Neutrophil (primary cell): Measurements from ENCODE around the gene PLN.

Source experiments
- H3K27ac ChIP-seq: fragments of 200-600 bp; sonication (generic); 2 replicates; pipeline ENCODE4 v1.5.1; 2016; ENCODE audit warnings: mild to moderate bottlenecking, moderate library complexity
- H3K27me3 ChIP-seq: fragments of 200-600 bp; sonication (generic); 2 replicates; pipeline ENCODE4 v1.6.0; 2016; ENCODE audit warnings: mild to moderate bottlenecking
- H3K36me3 ChIP-seq: fragments of 200-600 bp; sonication (generic); 2 replicates; pipeline ENCODE4 v1.5.1; 2017
- H3K4me1 ChIP-seq, 2 experiments: fragments of 200-600 bp in 1 of 2; sonication (generic) in 1 of 2; 1 replicate in 1 of 2; 2 replicates in 1 of 2; pipeline versions ENCODE4 v1.5.1 to v1.6.1; 2013 to 2016; ENCODE audit warnings: low read depth in 1 of 2, low read length in 1 of 2, mild to moderate bottlenecking in 1 of 2, moderate library complexity in 1 of 2; ENCODE audit not compliant: control insufficient read depth in 1 of 2, insufficient read depth in 1 of 2
- H3K4me3 ChIP-seq, 2 experiments: fragments of 200-600 bp in 1 of 2; sonication (generic) in 1 of 2; 1 replicate in 1 of 2; 2 replicates in 1 of 2; pipeline ENCODE4 v1.5.1; 2013 to 2016; ENCODE audit warnings: low read depth in 1 of 2, low read length in 1 of 2, mild to moderate bottlenecking in 1 of 2, moderate library complexity in 1 of 2
- H3K9me3 ChIP-seq: fragments of 200-600 bp; sonication (generic); 2 replicates; pipeline ENCODE4 v1.5.1; 2016
- TF ChIP-seq, protein P1 (sequence below): fragments of 200-600 bp; sonication (generic); IDR thresholded peaks from 2 replicates; pipeline ENCODE4 v1.5.1; 2016; ENCODE audit warnings: antibody characterized with exemption

Gene PLN

GRCh38 chr6:118606268-118606667 lies 58.2 kb downstream of the PLN start:
- H3K36me3 ChIP-seq: no peaks in the 10 kb centered on the region
- H3K27me3 ChIP-seq: no peaks in the 10 kb centered on the region
- H3K4me3 ChIP-seq: no peak overlapping the region
- TF ChIP-seq, protein P1, sequence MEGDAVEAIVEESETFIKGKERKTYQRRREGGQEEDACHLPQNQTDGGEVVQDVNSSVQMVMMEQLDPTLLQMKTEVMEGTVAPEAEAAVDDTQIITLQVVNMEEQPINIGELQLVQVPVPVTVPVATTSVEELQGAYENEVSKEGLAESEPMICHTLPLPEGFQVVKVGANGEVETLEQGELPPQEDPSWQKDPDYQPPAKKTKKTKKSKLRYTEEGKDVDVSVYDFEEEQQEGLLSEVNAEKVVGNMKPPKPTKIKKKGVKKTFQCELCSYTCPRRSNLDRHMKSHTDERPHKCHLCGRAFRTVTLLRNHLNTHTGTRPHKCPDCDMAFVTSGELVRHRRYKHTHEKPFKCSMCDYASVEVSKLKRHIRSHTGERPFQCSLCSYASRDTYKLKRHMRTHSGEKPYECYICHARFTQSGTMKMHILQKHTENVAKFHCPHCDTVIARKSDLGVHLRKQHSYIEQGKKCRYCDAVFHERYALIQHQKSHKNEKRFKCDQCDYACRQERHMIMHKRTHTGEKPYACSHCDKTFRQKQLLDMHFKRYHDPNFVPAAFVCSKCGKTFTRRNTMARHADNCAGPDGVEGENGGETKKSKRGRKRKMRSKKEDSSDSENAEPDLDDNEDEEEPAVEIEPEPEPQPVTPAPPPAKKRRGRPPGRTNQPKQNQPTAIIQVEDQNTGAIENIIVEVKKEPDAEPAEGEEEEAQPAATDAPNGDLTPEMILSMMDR: no peak
- no peaks in the 10 kb centered on the region for H3K9me3 ChIP-seq
- H3K4me1 ChIP-seq: no peaks in the 10 kb centered on the region
- H3K27ac ChIP-seq: no peak overlapping the region

- Histone ChIP-seq H3K36me3 (no peaks in the 10 kb centered on the region), H3K9me3 (no peaks in the 10 kb centered on the region), H3K27ac (no peak overlapping the region), H3K4me1 (no peaks in the 10 kb centered on the region), H3K4me3 (no peak overlapping the region), H3K27me3 (no peaks in the 10 kb centered on the region)
- TF ChIP-seq, protein P1: no peak
Observed at GRCh38 chr6:118606858-118607257, 58.8 kb downstream of the PLN start.
